ENCODE results near the gene DLG2.

The DLG2 gene

DNA sequence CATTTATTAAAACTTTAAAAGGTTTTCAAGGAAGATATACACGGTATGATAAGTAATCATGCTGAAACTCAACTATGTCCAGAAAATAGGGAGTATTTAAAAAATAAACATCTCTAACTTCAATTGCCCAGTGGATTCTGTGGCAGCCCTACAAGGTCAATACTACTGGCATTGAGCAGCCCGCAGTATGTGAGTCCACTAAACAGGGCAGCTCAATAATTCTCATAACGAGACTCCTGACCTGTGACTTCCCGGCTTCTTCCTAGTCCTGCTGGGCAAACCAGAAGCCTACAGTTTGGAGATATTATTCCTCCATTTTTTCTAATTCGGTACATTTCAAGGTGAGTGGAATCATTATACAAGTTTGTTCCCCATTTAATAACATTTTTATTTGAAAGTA is 1760.5 kb downstream of the DLG2 start:
- H3K4me1 Mint-ChIP-seq = no peaks in the 10 kb centered on the region
- no peak overlapping the region for H3K27ac Mint-ChIP-seq
- H3K4me3 Mint-ChIP-seq = no peak overlapping the region
- H3K27me3 Mint-ChIP-seq (ENCODE audit: low read depth) = no peaks in the 10 kb centered on the region
- TF ChIP-seq, protein P1, sequence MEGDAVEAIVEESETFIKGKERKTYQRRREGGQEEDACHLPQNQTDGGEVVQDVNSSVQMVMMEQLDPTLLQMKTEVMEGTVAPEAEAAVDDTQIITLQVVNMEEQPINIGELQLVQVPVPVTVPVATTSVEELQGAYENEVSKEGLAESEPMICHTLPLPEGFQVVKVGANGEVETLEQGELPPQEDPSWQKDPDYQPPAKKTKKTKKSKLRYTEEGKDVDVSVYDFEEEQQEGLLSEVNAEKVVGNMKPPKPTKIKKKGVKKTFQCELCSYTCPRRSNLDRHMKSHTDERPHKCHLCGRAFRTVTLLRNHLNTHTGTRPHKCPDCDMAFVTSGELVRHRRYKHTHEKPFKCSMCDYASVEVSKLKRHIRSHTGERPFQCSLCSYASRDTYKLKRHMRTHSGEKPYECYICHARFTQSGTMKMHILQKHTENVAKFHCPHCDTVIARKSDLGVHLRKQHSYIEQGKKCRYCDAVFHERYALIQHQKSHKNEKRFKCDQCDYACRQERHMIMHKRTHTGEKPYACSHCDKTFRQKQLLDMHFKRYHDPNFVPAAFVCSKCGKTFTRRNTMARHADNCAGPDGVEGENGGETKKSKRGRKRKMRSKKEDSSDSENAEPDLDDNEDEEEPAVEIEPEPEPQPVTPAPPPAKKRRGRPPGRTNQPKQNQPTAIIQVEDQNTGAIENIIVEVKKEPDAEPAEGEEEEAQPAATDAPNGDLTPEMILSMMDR (IDR thresholded peaks at IDR 0.05; ENCODE audit: unreplicated experiment in 3 of 3) = no peak
- no peaks in the 10 kb centered on the region for H3K9me3 Mint-ChIP-seq
- H3K36me3 Mint-ChIP-seq (ENCODE audit: low read depth) = no peaks in the 10 kb centered on the region

DNA sequence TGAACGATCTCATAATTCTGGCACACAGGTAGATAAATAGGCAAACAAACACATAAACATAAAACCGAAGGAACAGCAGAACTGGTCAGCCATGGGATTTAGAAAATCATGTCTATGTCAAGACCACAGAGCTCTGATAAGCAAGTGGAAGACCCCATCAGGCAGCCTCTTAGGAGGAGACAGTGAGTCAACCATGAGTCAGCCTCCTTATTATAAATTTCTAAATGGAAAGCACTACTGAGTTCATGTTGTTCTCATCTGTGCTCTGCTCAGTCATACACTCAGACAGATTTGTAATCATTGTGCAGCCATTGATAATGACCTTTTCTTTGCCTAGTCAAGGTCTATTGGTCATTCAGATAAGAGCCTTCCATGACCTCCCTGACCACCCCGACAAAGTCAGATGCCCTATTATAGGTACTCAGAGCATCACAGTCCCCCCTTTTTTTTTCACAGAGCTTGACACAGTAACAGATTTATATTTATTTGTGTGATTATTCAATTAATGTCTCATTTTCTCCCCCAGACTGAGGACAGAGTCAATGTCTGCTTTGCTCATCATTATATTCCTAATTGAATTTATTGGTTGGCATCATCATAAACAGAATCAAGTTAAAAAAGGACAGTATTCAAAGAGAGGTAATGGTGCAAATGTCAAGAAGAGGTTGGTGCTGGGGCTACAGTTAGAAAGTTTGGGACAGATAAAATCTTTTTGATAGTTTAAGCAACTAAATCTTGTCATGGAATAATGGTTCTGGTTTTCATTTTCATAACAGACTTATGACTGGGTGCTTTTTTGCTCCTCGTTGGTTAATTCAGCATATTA is 1761.3 kb downstream of the DLG2 start:
- H3K36me3 Mint-ChIP-seq (ENCODE audit: low read depth) = no peaks in the 10 kb centered on the region
- TF ChIP-seq, protein P1 (IDR thresholded peaks at IDR 0.05; ENCODE audit: unreplicated experiment in 3 of 3) = no peak
- H3K27ac Mint-ChIP-seq = no peak overlapping the region
- H3K27me3 Mint-ChIP-seq (ENCODE audit: low read depth) = no peaks in the 10 kb centered on the region
- H3K9me3 Mint-ChIP-seq = peaks cover 6% of the 10 kb centered on the region
- H3K4me3 Mint-ChIP-seq = no peak overlapping the region
- H3K4me1 Mint-ChIP-seq = no peaks in the 10 kb centered on the region

DNA sequence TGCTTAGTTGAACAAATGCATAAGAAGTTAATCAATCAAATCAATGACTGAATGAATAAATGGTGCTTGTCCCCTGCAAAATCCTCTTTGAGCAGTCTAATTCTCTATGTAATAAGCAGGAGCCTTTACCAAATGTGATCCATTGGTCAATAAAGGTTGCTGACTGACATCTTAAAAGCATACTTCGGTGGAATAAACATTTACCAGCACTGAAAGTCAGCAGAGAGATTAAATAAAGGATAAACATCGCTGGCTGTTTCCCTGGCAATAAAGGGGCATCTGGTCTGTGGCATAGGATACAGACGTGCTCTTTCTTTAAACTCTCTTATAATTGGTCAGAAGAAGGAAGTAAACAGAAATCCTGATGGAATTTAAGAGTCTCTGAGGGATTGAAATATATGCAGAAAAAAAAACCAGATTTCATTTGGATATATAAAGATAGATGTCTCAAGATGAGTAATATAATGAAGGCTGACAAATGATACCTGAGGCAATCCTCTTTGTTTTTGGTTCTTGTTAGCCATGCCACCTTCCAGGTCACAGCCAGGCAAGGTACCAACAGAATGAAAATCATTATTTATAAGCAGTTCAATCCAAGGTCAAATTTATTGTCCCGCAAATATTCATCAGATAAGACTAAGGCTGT is 1762.6 kb downstream of the DLG2 start:
- peaks cover 8% of the 10 kb centered on the region for H3K9me3 Mint-ChIP-seq
- H3K27ac Mint-ChIP-seq = no peak overlapping the region
- no peak overlapping the region for H3K4me3 Mint-ChIP-seq
- no peaks in the 10 kb centered on the region for H3K27me3 Mint-ChIP-seq (ENCODE audit: low read depth)
- H3K4me1 Mint-ChIP-seq = no peaks in the 10 kb centered on the region
- H3K36me3 Mint-ChIP-seq (ENCODE audit: low read depth) = no peaks in the 10 kb centered on the region
- TF ChIP-seq, protein P1 (IDR thresholded peaks at IDR 0.05; ENCODE audit: unreplicated experiment in 3 of 3) = no peak

DNA sequence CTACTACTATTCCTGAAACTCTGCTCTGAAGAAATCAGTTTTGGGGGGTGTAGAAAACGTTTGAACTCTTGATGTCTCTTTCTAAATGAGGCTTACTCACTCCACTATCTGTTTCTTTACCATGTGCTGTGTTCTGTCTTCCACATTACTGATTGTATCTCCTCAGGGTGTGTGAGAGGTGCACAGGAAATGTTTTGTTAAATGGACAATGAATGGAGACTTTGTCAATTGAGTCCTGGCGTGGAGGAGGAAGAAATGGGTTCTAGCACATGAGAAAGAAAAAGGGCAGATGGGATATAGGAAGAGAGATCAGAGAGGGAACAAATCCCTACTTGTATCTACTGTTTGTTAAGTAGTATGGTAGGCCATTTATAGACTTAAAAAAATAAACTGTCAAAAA is 1763.9 kb downstream of the DLG2 start:
- Mint-ChIP-seq H3K4me3 (no peak overlapping the region), H3K9me3 (peaks cover 16% of the 10 kb centered on the region), H3K36me3 (ENCODE audit: low read depth) (peaks cover 7% of the 10 kb centered on the region), H3K4me1 (no peaks in the 10 kb centered on the region), H3K27ac (no peak overlapping the region), H3K27me3 (ENCODE audit: low read depth) (no peaks in the 10 kb centered on the region)
- TF ChIP-seq, protein P1 (IDR thresholded peaks at IDR 0.05; ENCODE audit: unreplicated experiment in 3 of 3) = no peak

DNA sequence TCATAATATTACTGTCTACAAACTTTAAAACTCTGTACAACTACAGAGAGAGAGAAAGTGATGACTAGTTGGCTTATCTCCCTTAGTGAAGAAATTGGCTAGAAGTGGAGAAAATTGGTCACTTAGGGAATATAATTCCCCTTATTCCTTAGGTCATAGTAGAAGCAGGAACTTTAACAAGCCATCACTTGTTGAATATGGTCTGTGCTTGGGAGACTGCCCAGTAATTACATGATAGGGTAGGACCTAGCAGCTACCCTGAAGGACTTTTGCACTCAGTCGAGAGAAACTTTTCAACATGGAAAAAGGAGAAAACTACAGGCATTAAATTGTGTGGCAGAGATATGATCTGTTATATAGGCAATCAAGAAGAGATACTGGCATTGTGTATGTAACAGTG is 1764.5 kb downstream of the DLG2 start:
- Mint-ChIP-seq H3K4me3 (no peak overlapping the region), H3K9me3 (peaks cover 21% of the 10 kb centered on the region), H3K27me3 (ENCODE audit: low read depth) (no peaks in the 10 kb centered on the region), H3K4me1 (no peaks in the 10 kb centered on the region), H3K36me3 (ENCODE audit: low read depth) (peaks cover 7% of the 10 kb centered on the region), H3K27ac (no peak overlapping the region)
- TF ChIP-seq, protein P1 (IDR thresholded peaks at IDR 0.05; ENCODE audit: unreplicated experiment in 3 of 3) = no peak

Measured in nephron (organoid).